Mammary epithelial cell (primary cell): ENCODE data around the gene RNF157.

Experiments used
- CTCF ChIP-seq, 2 donors: IDR thresholded peaks in 1 of 2; conservative IDR thresholded peaks in 1 of 2; 2 replicates each; pipeline ENCODE4 v1.5.1; 2011 to 2012; ENCODE audit warnings: inconsistent platforms in 2 of 2, low read length in 2 of 2, mild to moderate bottlenecking in 2 of 2, control low read depth in 1 of 2, low read depth in 1 of 2; ENCODE audit not compliant: insufficient read depth in 1 of 2; ENCODE audit errors: extremely low read depth in 1 of 2
- EZH2 ChIP-seq: IDR thresholded peaks from 2 replicates; pipeline ENCODE4 v1.6.1; 2012; ENCODE audit warnings: low read length, inconsistent platforms, borderline replicate concordance

GRCh38 chr17:76159157-76159556 lies 81.1 kb downstream of the RNF157 start:
- no peak for TF ChIP-seq EZH2
- no peak for TF ChIP-seq CTCF (conservative IDR thresholded peaks at IDR 0.05 in 1 of 2, IDR thresholded peaks at IDR 0.05 in 1 of 2; ENCODE audit: extremely low read depth in 1 of 2, insufficient read depth in 1 of 2, low read depth in 1 of 2, low read length in 2 of 2)
